Smooth muscle cell (in vitro differentiated cells): ENCODE data around the gene FAM53B. TPM values are rescaled to one million over a fixed set of nuclear protein-coding genes. Genes with fewer than 3 reads are reported as not detected.

Experiments
- DNase-seq: peaks from one replicate; lab custom pipeline; 2025; ENCODE audit not compliant: unreplicated experiment; lab: John Stamatoyannopoulos, UW
- H2AFZ ChIP-seq: fragments of 200-600 bp; sonication (generic); 2 replicates; pipeline ENCODE4 v1.6.0; 2016; ENCODE audit warnings: antibody characterized with exemption, low read depth, mild to moderate bottlenecking
- H3F3A ChIP-seq: fragments of 200-600 bp; sonication (generic); 2 replicates; pipeline ENCODE4 v1.6.0; 2017; ENCODE audit warnings: antibody characterized with exemption, low read depth
- H3K27ac ChIP-seq: fragments of 200-600 bp; sonication (generic); 2 replicates; pipeline ENCODE4 v1.5.1; 2016; ENCODE audit warnings: low read depth, mild to moderate bottlenecking
- H3K27me3 ChIP-seq: fragments of 200-600 bp; sonication (generic); 2 replicates; pipeline ENCODE4 v1.6.1; 2016; ENCODE audit warnings: low read depth, mild to moderate bottlenecking
- H3K36me3 ChIP-seq: fragments of 200-600 bp; sonication (generic); 2 replicates; pipeline ENCODE4 v1.5.1; 2016; ENCODE audit warnings: low read depth
- H3K4me1 ChIP-seq: fragments of 200-600 bp; sonication (generic); 2 replicates; pipeline ENCODE4 v1.5.1; 2016; ENCODE audit warnings: low read depth
- H3K4me2 ChIP-seq: fragments of 200-600 bp; sonication (generic); 2 replicates; pipeline ENCODE4 v1.6.0; 2016; ENCODE audit warnings: mild to moderate bottlenecking
- H3K4me3 ChIP-seq: fragments of 200-600 bp; sonication (generic); 2 replicates; pipeline ENCODE4 v1.5.1; 2016; ENCODE audit warnings: mild to moderate bottlenecking
- H3K79me2 ChIP-seq: fragments of 200-600 bp; sonication (generic); 2 replicates; pipeline ENCODE4 v1.6.0; 2016; ENCODE audit warnings: low read depth, mild to moderate bottlenecking
- H3K9ac ChIP-seq: fragments of 200-600 bp; sonication (generic); 2 replicates; pipeline ENCODE4 v1.6.0; 2016; ENCODE audit warnings: low read depth
- H3K9me3 ChIP-seq: fragments of 200-600 bp; sonication (generic); replicated peaks from 2 replicates; pipeline ENCODE4 v1.5.1; 2016; ENCODE audit warnings: low read depth
- H4K20me1 ChIP-seq: fragments of 200-600 bp; sonication (generic); 2 replicates; pipeline ENCODE4 v1.6.0; 2016; ENCODE audit warnings: low read depth
- WGBS: methylation state at CpG from one replicate; pipeline ENCODE4 v1.1.7; 2016; ENCODE audit warnings: low lambda C conversion rate; 5-methylcytosine and 5-hydroxymethylcytosine counted together
- polyA plus RNA-seq: library from polyadenylated mRNA; unstranded; fragments of >200 nt; fragmentation: Nextera tagmentation; extraction: Ambion mirVana; gene quantifications from 2 replicates; pipeline ENCODE4 v1.2.1, GENCODE V29; 2016
- total RNA-seq: library from RNA; depleted of rRNA; stranded (reverse); fragments of >200 nt; gene quantifications from 2 replicates; pipeline ENCODE4 v1.2.3, GENCODE V29; 2014
- TF ChIP-seq, protein P1 (sequence below): fragments of 200-600 bp; sonication (generic); IDR thresholded peaks from 2 replicates; pipeline ENCODE4 v1.5.1; 2017; ENCODE audit warnings: borderline replicate concordance, mild to moderate bottlenecking, antibody characterized with exemption; ENCODE audit not compliant: insufficient read depth, poor library complexity, severe bottlenecking

FAM53B gene
- total and polyA plus RNA-seq, 2 experiments from 2014 or later, result 5.5 to 6.2 TPM

DNA sequence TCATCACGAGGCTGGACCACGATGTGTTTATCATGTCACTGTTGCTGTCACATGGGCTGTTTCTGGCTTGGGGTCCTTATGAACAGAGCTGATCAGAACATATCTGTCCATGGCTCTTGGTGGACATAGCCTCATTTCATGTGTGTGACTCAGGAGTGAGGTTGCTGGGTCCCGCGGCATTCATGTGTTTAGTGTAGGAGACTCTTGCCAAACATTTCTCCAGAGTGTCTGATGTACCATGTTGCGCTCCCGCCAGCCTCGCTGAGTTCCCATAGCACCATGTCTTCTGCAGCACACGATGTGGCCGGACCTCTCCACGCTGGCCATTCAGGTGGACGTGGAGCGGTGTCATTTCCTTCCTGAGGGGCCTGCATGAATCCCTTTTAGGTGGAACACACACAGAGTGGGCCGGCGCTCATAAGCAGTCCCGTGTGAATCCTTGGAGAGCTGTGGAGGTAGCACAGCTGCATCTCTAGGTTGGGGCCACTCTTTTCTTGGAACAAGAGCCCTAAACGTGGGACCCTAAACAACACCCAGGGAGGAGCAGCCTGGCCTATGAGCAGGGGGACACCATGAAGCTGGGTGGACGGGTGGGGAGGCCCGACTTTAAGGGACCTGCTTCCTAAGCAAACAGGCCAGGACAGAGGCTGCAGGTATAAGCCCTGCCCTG is 147.9 kb downstream of the FAM53B start:
- 93% methylated on average over 18 of the region's 18 CpGs for WGBS
- H3F3A ChIP-seq, result no peaks in the 10 kb centered on the region
- no peaks in the 10 kb centered on the region for H3K36me3 ChIP-seq
- H3K4me3 ChIP-seq, result no peak overlapping the region
- no peaks in the 10 kb centered on the region for H4K20me1 ChIP-seq
- H3K9me3 ChIP-seq, result no peaks in the 10 kb centered on the region
- H3K27ac ChIP-seq, result no peak overlapping the region
- H3K79me2 ChIP-seq, result no peaks in the 10 kb centered on the region
- TF ChIP-seq, protein P1, sequence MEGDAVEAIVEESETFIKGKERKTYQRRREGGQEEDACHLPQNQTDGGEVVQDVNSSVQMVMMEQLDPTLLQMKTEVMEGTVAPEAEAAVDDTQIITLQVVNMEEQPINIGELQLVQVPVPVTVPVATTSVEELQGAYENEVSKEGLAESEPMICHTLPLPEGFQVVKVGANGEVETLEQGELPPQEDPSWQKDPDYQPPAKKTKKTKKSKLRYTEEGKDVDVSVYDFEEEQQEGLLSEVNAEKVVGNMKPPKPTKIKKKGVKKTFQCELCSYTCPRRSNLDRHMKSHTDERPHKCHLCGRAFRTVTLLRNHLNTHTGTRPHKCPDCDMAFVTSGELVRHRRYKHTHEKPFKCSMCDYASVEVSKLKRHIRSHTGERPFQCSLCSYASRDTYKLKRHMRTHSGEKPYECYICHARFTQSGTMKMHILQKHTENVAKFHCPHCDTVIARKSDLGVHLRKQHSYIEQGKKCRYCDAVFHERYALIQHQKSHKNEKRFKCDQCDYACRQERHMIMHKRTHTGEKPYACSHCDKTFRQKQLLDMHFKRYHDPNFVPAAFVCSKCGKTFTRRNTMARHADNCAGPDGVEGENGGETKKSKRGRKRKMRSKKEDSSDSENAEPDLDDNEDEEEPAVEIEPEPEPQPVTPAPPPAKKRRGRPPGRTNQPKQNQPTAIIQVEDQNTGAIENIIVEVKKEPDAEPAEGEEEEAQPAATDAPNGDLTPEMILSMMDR, result no peak
- H3K9ac ChIP-seq, result no peak overlapping the region
- DNase-seq, result no peak
- no peaks in the 10 kb centered on the region for H3K27me3 ChIP-seq
- H2AFZ ChIP-seq, result no peak overlapping the region
- no peak overlapping the region for H3K4me2 ChIP-seq
- H3K4me1 ChIP-seq, result no peaks in the 10 kb centered on the region

DNA sequence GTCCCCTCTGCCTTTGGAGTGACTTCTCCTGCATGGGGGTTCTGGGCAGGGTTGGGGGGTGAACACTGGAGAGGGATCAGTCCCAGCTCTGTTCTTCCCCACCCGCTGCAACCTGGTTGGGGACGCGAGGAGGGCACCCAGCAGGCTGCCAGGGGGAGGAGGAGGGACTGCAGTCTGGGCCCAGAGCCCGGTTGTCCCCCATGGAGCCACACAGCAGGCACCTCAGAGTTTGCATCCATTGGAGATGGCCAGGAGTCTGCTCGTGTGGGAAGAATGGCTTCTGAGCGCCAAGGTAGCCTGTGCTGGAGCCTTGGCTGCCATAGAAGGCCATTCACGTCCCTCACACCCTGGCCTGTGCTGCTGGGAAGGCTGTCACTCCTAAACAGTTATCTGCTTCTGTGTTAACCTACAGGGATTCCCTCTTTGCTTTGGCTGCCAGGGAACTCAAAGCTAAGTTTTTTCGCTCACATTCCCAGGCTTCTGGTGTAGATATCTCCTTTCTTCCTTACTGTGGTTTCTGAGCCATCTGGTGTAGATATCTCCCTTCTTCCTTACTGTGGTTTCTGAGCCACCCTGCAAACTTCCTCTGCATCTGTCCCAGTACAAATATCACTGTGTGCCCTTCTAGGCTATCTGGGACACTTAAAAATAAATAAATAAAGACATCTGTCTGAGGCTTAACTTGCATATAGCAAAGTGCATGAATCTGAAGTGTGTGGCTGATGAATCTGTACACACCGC is 148.9 kb downstream of the FAM53B start:
- Histone ChIP-seq H3K4me2 (no peak overlapping the region), H3F3A (no peaks in the 10 kb centered on the region), H4K20me1 (no peaks in the 10 kb centered on the region), H3K27ac (no peak overlapping the region), H3K36me3 (no peaks in the 10 kb centered on the region), H3K27me3 (no peaks in the 10 kb centered on the region), H3K9ac (no peak overlapping the region), H3K79me2 (no peaks in the 10 kb centered on the region), H3K4me1 (no peaks in the 10 kb centered on the region), H3K9me3 (no peaks in the 10 kb centered on the region), H2AFZ (no peak overlapping the region), H3K4me3 (no peak overlapping the region)
- TF ChIP-seq, protein P1, result no peak
- 91% methylated on average over 9 of the region's 9 CpGs for WGBS
- DNase-seq, result no peak

DNA sequence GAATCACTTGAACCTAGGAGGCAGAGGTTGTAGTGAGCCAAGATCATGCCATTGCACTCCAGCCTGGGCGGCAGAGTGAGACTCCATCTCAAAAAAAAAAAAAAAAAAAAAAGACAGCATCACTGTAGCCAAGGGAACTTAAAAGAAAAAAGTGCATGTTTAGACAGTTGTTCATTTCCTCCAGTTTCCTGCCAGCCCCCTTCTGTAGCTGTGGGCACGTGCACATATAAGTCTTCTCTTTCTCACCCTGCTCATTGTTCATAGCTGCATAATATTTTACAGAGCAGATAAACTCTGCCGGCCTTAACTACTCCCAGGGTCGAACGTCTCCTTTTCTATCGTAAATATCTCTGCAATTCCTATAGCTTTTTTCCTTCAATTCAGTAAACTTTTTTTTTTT is 149.9 kb downstream of the FAM53B start:
- TF ChIP-seq, protein P1, result no peak
- Histone ChIP-seq H2AFZ (no peak overlapping the region), H3K4me2 (no peak overlapping the region), H3K4me3 (no peak overlapping the region), H4K20me1 (no peaks in the 10 kb centered on the region), H3K36me3 (no peaks in the 10 kb centered on the region), H3K27me3 (no peaks in the 10 kb centered on the region), H3K27ac (no peak overlapping the region), H3K79me2 (no peaks in the 10 kb centered on the region), H3F3A (no peaks in the 10 kb centered on the region), H3K4me1 (no peaks in the 10 kb centered on the region), H3K9me3 (no peaks in the 10 kb centered on the region), H3K9ac (no peak overlapping the region)
- no peak for DNase-seq
- WGBS, result 85% methylated on average over 5 of the region's 6 CpGs
